HG02981 (cell line): ENCODE data around the gene NKTR.

ENCODE experiments used
- ATAC-seq: cut with Tn5 transposase; IDR thresholded peaks from one replicate; pipeline ENCODE4 v1.9.1; 2021; ENCODE audit warnings: mild to moderate bottlenecking, moderate library complexity; ENCODE audit not compliant: unreplicated experiment

NKTR gene

GRCh38 chr3:42678447-42678846 lies 78.0 kb downstream of the NKTR start:
- ATAC-seq: no peak

GRCh38 chr3:42680271-42680670 lies 79.8 kb downstream of the NKTR start:
- no peak for ATAC-seq

GRCh38 chr3:42680806-42681205 lies 80.3 kb downstream of the NKTR start:
- no peak for ATAC-seq

- ATAC-seq: no peak
Measured at GRCh38 chr3:42681361-42682038, 81.0 kb downstream of the NKTR start.

GRCh38 chr3:42682301-42683070 lies 82.0 kb downstream of the NKTR start:
- no peak for ATAC-seq

GRCh38 chr3:42683875-42684598 lies 83.6 kb downstream of the NKTR start:
- ATAC-seq: no peak

- ATAC-seq: no peak
Measured at GRCh38 chr3:42684632-42685362, 84.3 kb downstream of the NKTR start.

GRCh38 chr3:42685363-42685881 lies 84.9 kb downstream of the NKTR start, which contains the start of gene KLHL40:
TSS of gene KLHL40 (plus strand) at chr3:42685537. CDS start at chr3:42685619, 82 bp downstream.
- ATAC-seq: no peak

GRCh38 chr3:42685891-42686820 lies 85.7 kb downstream of the NKTR start:
- no peak for ATAC-seq

GRCh38 chr3:42686832-42687650 lies 86.6 kb downstream of the NKTR start:
- no peak for ATAC-seq

- no peak for ATAC-seq
Measured at GRCh38 chr3:42688016-42688415, 87.5 kb downstream of the NKTR start.

- ATAC-seq: no peak
Measured at GRCh38 chr3:42688487-42689420, 88.3 kb downstream of the NKTR start.

GRCh38 chr3:42689421-42690014 lies 89.0 kb downstream of the NKTR start:
- ATAC-seq: no peak

- ATAC-seq: no peak
Measured at GRCh38 chr3:42690191-42690590, 89.7 kb downstream of the NKTR start.

GRCh38 chr3:42690766-42691680 lies 90.5 kb downstream of the NKTR start:
- no peak for ATAC-seq
